NB4 (cell line): Measurements from ENCODE around the gene ADGRE3.

ENCODE experiments used
- DNase-seq: peaks from one replicate; pipeline ENCODE4 v3.0.0; 2010; ENCODE audit warnings: low read depth
- H3K4me3 ChIP-seq: one replicate; pipeline ENCODE4 v1.5.1; 2011; ENCODE audit warnings: mild to moderate bottlenecking, low read depth, low read length, moderate library complexity
- CTCF ChIP-seq: IDR thresholded peaks from one replicate; pipeline ENCODE4 v1.5.1; 2012; ENCODE audit warnings: low read depth, low read length
- MAX ChIP-seq: IDR thresholded peaks from 2 replicates; pipeline ENCODE4 v1.6.1; 2011; ENCODE audit warnings: low read depth, low read length
- MYC ChIP-seq: IDR thresholded peaks from 2 replicates; pipeline ENCODE4 v1.6.1; 2011; ENCODE audit warnings: low read depth, low read length
- POLR2A ChIP-seq: IDR thresholded peaks from 2 replicates; pipeline ENCODE4 v1.6.1; 2011; ENCODE audit warnings: mild to moderate bottlenecking; ENCODE audit not compliant: insufficient read length; ENCODE audit errors: extremely low read depth

Gene ADGRE3

GRCh38 chr19:14704450-14704849, 29.8 kb upstream of the ADGRE3 start:
- TF ChIP-seq POLR2A (no peak), MAX (no peak), MYC (no peak), CTCF (no peak)
- DNase-seq: no peak
- H3K4me3 ChIP-seq: no peak overlapping the region

- no peak for TF ChIP-seq MYC
- DNase-seq: no peak
- H3K4me3 ChIP-seq: no peak overlapping the region
Observed at GRCh38 chr19:14703833-14704232, 29.2 kb upstream of the ADGRE3 start.

GRCh38 chr19:14700711-14701375, 26.2 kb upstream of the ADGRE3 start:
- H3K4me3 ChIP-seq: no peak overlapping the region
- no peak for TF ChIP-seq MYC
- no peak for TF ChIP-seq POLR2A
- no peak for TF ChIP-seq CTCF
- no peak for TF ChIP-seq MAX
- no peak for DNase-seq

DNA sequence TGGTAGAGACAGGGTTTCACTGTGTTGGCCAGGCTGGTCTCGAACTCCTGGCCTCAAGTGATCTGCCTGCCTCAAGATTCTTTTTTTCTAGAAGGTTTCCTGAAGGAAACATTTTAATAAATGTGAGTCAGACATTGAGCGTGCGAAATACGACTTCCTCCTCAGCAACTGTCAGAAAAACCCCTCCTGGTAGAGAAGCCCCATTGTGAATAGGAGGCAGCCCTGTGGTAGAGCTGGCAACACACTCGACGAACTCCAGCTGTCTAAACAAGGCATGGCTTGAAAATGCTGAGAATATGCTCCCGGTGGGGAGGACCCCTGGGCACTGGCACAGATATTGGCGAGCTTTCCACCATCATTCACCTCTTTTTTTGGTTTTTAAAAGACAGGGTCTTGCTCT, 25.0 kb upstream of the ADGRE3 start:
- no peak overlapping the region for H3K4me3 ChIP-seq
- no peak for TF ChIP-seq MAX
- DNase-seq: peak; percentile 56

DNA sequence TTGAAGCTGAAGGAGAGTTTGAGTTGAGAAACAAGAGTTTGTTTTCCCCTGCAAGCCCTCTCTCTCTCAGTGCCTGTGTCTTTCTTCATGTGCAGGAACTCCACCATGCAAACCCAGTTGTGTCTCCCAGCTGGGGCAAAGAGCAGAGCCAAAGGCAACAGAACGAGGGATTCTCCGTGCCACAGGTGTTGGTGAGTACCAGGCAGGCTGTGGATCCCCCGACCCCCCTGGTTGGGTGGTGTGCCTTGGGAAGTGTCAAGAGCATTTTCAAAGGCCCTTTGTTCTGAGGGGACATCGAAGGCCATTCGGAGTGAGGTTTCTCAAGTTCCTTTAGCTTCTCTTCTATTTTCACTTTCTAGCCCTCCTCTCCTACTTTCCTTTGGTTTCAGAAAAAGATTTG, 20.8 kb upstream of the ADGRE3 start:
- TF ChIP-seq POLR2A (no peak), MYC (no peak), MAX (no peak), CTCF (no peak)
- no peak overlapping the region for H3K4me3 ChIP-seq
- no peak for DNase-seq

- DNase-seq: no peak
- TF ChIP-seq MYC (no peak), CTCF (no peak), MAX (no peak), POLR2A (no peak)
- no peak overlapping the region for H3K4me3 ChIP-seq
Observed at GRCh38 chr19:14694641-14695266, 20.1 kb upstream of the ADGRE3 start.
